Naive thymus-derived CD8-positive, alpha-beta T cell (primary cell): ENCODE measurements around the gene SEMA6D. TPM values are rescaled to one million over a fixed set of nuclear protein-coding genes. Genes with fewer than 3 reads are reported as not detected.

ENCODE experiments used
- ATAC-seq, 2 donors: fragments of 150-1000 bp; cut with Tn5 transposase in 1 of 2; sonication (Bioruptor Pico), chemical (Tn5 transposase) in 1 of 2; 1 replicate in 1 of 2; 2 replicates in 1 of 2; pipeline ENCODE4 v1.10.0; 2021; ENCODE audit warnings: mild to moderate bottlenecking in 2 of 2, moderate library complexity in 2 of 2
- POLR2A ChIA-PET: fragments of 350-600 bp; sonication (Branson Sonifier 250); formaldehyde crosslinking; loops from one replicate; lab custom pipeline; 2021; ENCODE audit warnings: antibody characterized with exemption; lab: Charles Lee
- DNase-seq, 10 donors: peaks; one replicate each; pipeline versions ENCODE4 v3.0.0 to v3.0.0-alpha.2; 2020 to 2022
- H3K27ac Mint-ChIP-seq, 10 donors: one replicate each; pipeline ENCODE4 v1.8.0; 2020 to 2022; ENCODE audit warnings: mild to moderate bottlenecking in 10 of 10, mixed read lengths in 10 of 10, moderate library complexity in 4 of 10, inconsistent platforms in 1 of 10
- H3K27me3 Mint-ChIP-seq, 5 donors: one replicate each; pipeline ENCODE4 v1.8.0; 2021 to 2022; ENCODE audit warnings: mixed read lengths in 5 of 5
- H3K36me3 Mint-ChIP-seq, 3 donors: one replicate each; pipeline ENCODE4 v1.8.0; 2020 to 2022; ENCODE audit warnings: mixed read lengths in 3 of 3, mild to moderate bottlenecking in 2 of 3, inconsistent platforms in 1 of 3
- H3K4me1 Mint-ChIP-seq, 4 donors: one replicate each; pipeline ENCODE4 v1.8.0; 2021 to 2022; ENCODE audit warnings: mixed read lengths in 4 of 4
- H3K4me3 Mint-ChIP-seq, 10 donors: one replicate each; pipeline ENCODE4 v1.8.0; 2020 to 2022; ENCODE audit warnings: mild to moderate bottlenecking in 10 of 10, mixed read lengths in 10 of 10, moderate library complexity in 6 of 10, inconsistent platforms in 1 of 10
- H3K9me3 Mint-ChIP-seq, 9 donors: one replicate each; pipeline ENCODE4 v1.8.0; 2020 to 2022; ENCODE audit warnings: mixed read lengths in 9 of 9, mild to moderate bottlenecking in 3 of 9, inconsistent platforms in 1 of 9, moderate library complexity in 1 of 9
- polyA plus RNA-seq, 3 donors: library from polyadenylated mRNA; unstranded; fragments of 300-500 nt; fragmentation: Illumina TruSeq; gene quantifications; one replicate each; pipeline ENCODE4 v1.2.3, GENCODE V29; 2021
- total RNA-seq, 8 experiments: library from RNA in 2 of 8; stranded (reverse) in 2 of 8; gene quantifications; one replicate each; pipeline ENCODE4 v1.2.3 and lab custom pipeline; 2021 to 2026

SEMA6D gene
- total and polyA plus RNA-seq, 5 experiments from 2014 or later = not detected

- no peak for DNase-seq
- no peak overlapping the region for H3K27ac Mint-ChIP-seq
- POLR2A ChIA-PET = no interaction called here
- H3K27me3 Mint-ChIP-seq = peaks cover 13 to 49% (median 30%) of the 10 kb centered on the region in 5 donors
- H3K36me3 Mint-ChIP-seq = peaks cover 0 to 3% (median 0%) of the 10 kb centered on the region in 3 donors
- no peaks in the 10 kb centered on the region for H3K4me1 Mint-ChIP-seq
- H3K9me3 Mint-ChIP-seq = no peaks in the 10 kb centered on the region
- ATAC-seq = no peak
- no peak overlapping the region for H3K4me3 Mint-ChIP-seq
These were observed 7.0 kb downstream of the SEMA6D start for GRCh38 chr15:47724346-47724745.

- no peak overlapping the region for H3K27ac Mint-ChIP-seq
- POLR2A ChIA-PET = no interaction called here
- H3K4me3 Mint-ChIP-seq = no peak overlapping the region
- H3K36me3 Mint-ChIP-seq = no peaks in the 10 kb centered on the region
- no peaks in the 10 kb centered on the region for H3K4me1 Mint-ChIP-seq
- H3K9me3 Mint-ChIP-seq = peaks cover 0 to 2% (median 0%) of the 10 kb centered on the region in 9 donors
- DNase-seq = no peak
- H3K27me3 Mint-ChIP-seq = peaks cover 13 to 42% (median 26%) of the 10 kb centered on the region in 5 donors
- no peak for ATAC-seq
These were observed 7.7 kb downstream of the SEMA6D start for GRCh38 chr15:47725051-47725450.

- H3K27ac Mint-ChIP-seq = no peak overlapping the region
- no peaks in the 10 kb centered on the region for H3K4me1 Mint-ChIP-seq
- H3K36me3 Mint-ChIP-seq = no peaks in the 10 kb centered on the region
- H3K4me3 Mint-ChIP-seq = no peak overlapping the region
- DNase-seq = no peak
- POLR2A ChIA-PET = no interaction called here
- ATAC-seq = no peak
- H3K27me3 Mint-ChIP-seq = peaks cover 8 to 35% (median 20%) of the 10 kb centered on the region in 5 donors
- peaks cover 0 to 2% (median 0%) of the 10 kb centered on the region in 9 donors for H3K9me3 Mint-ChIP-seq
These were observed 8.6 kb downstream of the SEMA6D start for GRCh38 chr15:47725906-47726305.

GRCh38 chr15:47726399-47726823, 9.1 kb downstream of the SEMA6D start:
- Mint-ChIP-seq H3K27me3 (peaks cover 8 to 35% (median 17%) of the 10 kb centered on the region in 5 donors), H3K4me1 (no peaks in the 10 kb centered on the region), H3K4me3 (no peak overlapping the region), H3K36me3 (no peaks in the 10 kb centered on the region), H3K27ac (no peak overlapping the region), H3K9me3 (peaks cover 0 to 2% (median 0%) of the 10 kb centered on the region in 9 donors)
- DNase-seq = no peak
- POLR2A ChIA-PET = no interaction called here
- no peak for ATAC-seq

- ATAC-seq = no peak
- H3K9me3 Mint-ChIP-seq = peaks cover 0 to 2% (median 0%) of the 10 kb centered on the region in 9 donors
These were observed 9.8 kb downstream of the SEMA6D start for GRCh38 chr15:47727137-47727536.

GRCh38 chr15:47727676-47728075, 10.4 kb downstream of the SEMA6D start:
- no peak for DNase-seq
- Mint-ChIP-seq H3K27ac (no peak overlapping the region), H3K4me1 (no peaks in the 10 kb centered on the region), H3K9me3 (peaks cover 0 to 2% (median 0%) of the 10 kb centered on the region in 9 donors), H3K4me3 (no peak overlapping the region), H3K27me3 (peaks cover 4 to 22% (median 8%) of the 10 kb centered on the region in 5 donors), H3K36me3 (no peaks in the 10 kb centered on the region)
- POLR2A ChIA-PET = no interaction called here
- no peak for ATAC-seq

More at GRCh38 chr15:47727137-47727536, 9.8 kb downstream of the SEMA6D start:
- Mint-ChIP-seq H3K4me1 (no peaks in the 10 kb centered on the region), H3K27me3 (peaks cover 4 to 28% (median 11%) of the 10 kb centered on the region in 5 donors), H3K27ac (no peak overlapping the region), H3K4me3 (no peak overlapping the region), H3K36me3 (no peaks in the 10 kb centered on the region)
- no peak for DNase-seq
- POLR2A ChIA-PET = no interaction called here

- no peak for DNase-seq
- H3K36me3 Mint-ChIP-seq = no peaks in the 10 kb centered on the region
- peaks cover 0 to 15% (median 4%) of the 10 kb centered on the region in 5 donors for H3K27me3 Mint-ChIP-seq
- POLR2A ChIA-PET = no interaction called here
- H3K9me3 Mint-ChIP-seq = peaks cover 0 to 2% (median 0%) of the 10 kb centered on the region in 9 donors
- no peak overlapping the region for H3K4me3 Mint-ChIP-seq
- ATAC-seq = no peak
- H3K4me1 Mint-ChIP-seq = no peaks in the 10 kb centered on the region
- no peak overlapping the region for H3K27ac Mint-ChIP-seq
These were observed 11.1 kb downstream of the SEMA6D start for GRCh38 chr15:47728426-47728825.

- Mint-ChIP-seq H3K9me3 (peaks cover 0 to 2% (median 0%) of the 10 kb centered on the region in 9 donors), H3K27ac (no peak overlapping the region), H3K4me3 (no peak overlapping the region), H3K4me1 (no peaks in the 10 kb centered on the region), H3K36me3 (no peaks in the 10 kb centered on the region), H3K27me3 (peaks cover 0 to 10% (median 4%) of the 10 kb centered on the region in 5 donors)
- ATAC-seq (no peak), DNase-seq (no peak)
- POLR2A ChIA-PET = no interaction called here
These were observed 11.6 kb downstream of the SEMA6D start for GRCh38 chr15:47728886-47729285.

- Mint-ChIP-seq H3K27me3 (peaks cover 0 to 1% (median 0%) of the 10 kb centered on the region in 5 donors), H3K4me1 (no peaks in the 10 kb centered on the region), H3K4me3 (no peak overlapping the region), H3K36me3 (no peaks in the 10 kb centered on the region), H3K9me3 (peaks cover 0 to 2% (median 0%) of the 10 kb centered on the region in 9 donors), H3K27ac (no peak overlapping the region)
- POLR2A ChIA-PET = no interaction called here
- no peak for ATAC-seq
- no peak for DNase-seq
These were observed 13.9 kb downstream of the SEMA6D start for GRCh38 chr15:47731230-47731629.

GRCh38 chr15:47732248-47732647, 14.9 kb downstream of the SEMA6D start:
- no peak for DNase-seq
- POLR2A ChIA-PET = no interaction called here

GRCh38 chr15:47733085-47733484, 15.8 kb downstream of the SEMA6D start:
- peaks cover 0 to 2% (median 0%) of the 10 kb centered on the region in 9 donors for H3K9me3 Mint-ChIP-seq
- no peak for ATAC-seq
- no peak for DNase-seq
- no peaks in the 10 kb centered on the region for H3K36me3 Mint-ChIP-seq
- POLR2A ChIA-PET = no interaction called here
- H3K4me1 Mint-ChIP-seq = no peaks in the 10 kb centered on the region
- H3K27me3 Mint-ChIP-seq = peaks cover 0 to 2% (median under 1%) of the 10 kb centered on the region in 5 donors
- H3K4me3 Mint-ChIP-seq = no peak overlapping the region
- no peak overlapping the region for H3K27ac Mint-ChIP-seq

More at GRCh38 chr15:47732248-47732647, 14.9 kb downstream of the SEMA6D start:
- Mint-ChIP-seq H3K4me3 (no peak overlapping the region), H3K27me3 (no peaks in the 10 kb centered on the region), H3K27ac (no peak overlapping the region), H3K4me1 (no peaks in the 10 kb centered on the region), H3K36me3 (no peaks in the 10 kb centered on the region), H3K9me3 (peaks cover 0 to 2% (median 0%) of the 10 kb centered on the region in 9 donors)
- no peak for ATAC-seq

GRCh38 chr15:47736143-47736786, 19.0 kb downstream of the SEMA6D start:
- Mint-ChIP-seq H3K4me3 (no peak overlapping the region), H3K36me3 (no peaks in the 10 kb centered on the region), H3K4me1 (no peaks in the 10 kb centered on the region), H3K9me3 (peaks cover 0 to 2% (median 0%) of the 10 kb centered on the region in 9 donors), H3K27me3 (peaks cover 0 to 9% (median 4%) of the 10 kb centered on the region in 5 donors), H3K27ac (no peak overlapping the region)
- POLR2A ChIA-PET = no interaction called here
- ATAC-seq (no peak), DNase-seq (no peak)

GRCh38 chr15:47737477-47737876, 20.2 kb downstream of the SEMA6D start:
- POLR2A ChIA-PET = no interaction called here
- H3K4me3 Mint-ChIP-seq = no peak overlapping the region
- no peak for ATAC-seq
- H3K27ac Mint-ChIP-seq = no peak overlapping the region
- no peaks in the 10 kb centered on the region for H3K4me1 Mint-ChIP-seq
- no peak for DNase-seq
- H3K9me3 Mint-ChIP-seq = peaks cover 0 to 2% (median 0%) of the 10 kb centered on the region in 9 donors
- H3K27me3 Mint-ChIP-seq = peaks cover 0 to 9% (median 4%) of the 10 kb centered on the region in 5 donors
- H3K36me3 Mint-ChIP-seq = no peaks in the 10 kb centered on the region
